H1 (cell line): ENCODE measurements around the gene GJD3. TPM values are rescaled to one million over a fixed set of nuclear protein-coding genes. Genes with fewer than 3 reads are reported as not detected.

ENCODE experiments used
- CBX5 ChIP-seq: fragments of 300-800, 300-1000 bp; sonication (generic); IDR thresholded peaks from 2 replicates; pipeline ENCODE4 v1.7.1; 2016; ENCODE audit warnings: antibody characterized with exemption, low read length, low read depth
- CBX8 ChIP-seq: fragments of 300-800, 300-1000 bp; sonication (generic); IDR thresholded peaks from 2 replicates; pipeline ENCODE4 v1.7.1; 2016; ENCODE audit warnings: low read depth, low read length, borderline replicate concordance
- E2F6 ChIP-seq: IDR thresholded peaks from 2 replicates; pipeline ENCODE4 v1.6.1; 2012; ENCODE audit warnings: inconsistent platforms
- EZH2 ChIP-seq: fragments of 200-600 bp; sonication (generic); IDR thresholded peaks from 2 replicates; pipeline ENCODE4 v1.7.1; 2012; ENCODE audit warnings: low read depth, mild to moderate bottlenecking, moderate library complexity, low read length, inconsistent platforms; ENCODE audit not compliant: severe bottlenecking
- PHF8 ChIP-seq: fragments of 200-600 bp; sonication (generic); conservative IDR thresholded peaks from 2 replicates; pipeline ENCODE4 v1.7.1; 2012; ENCODE audit warnings: low read depth, mild to moderate bottlenecking, inconsistent platforms, low read length, moderate library complexity
- POLR2AphosphoS5 ChIP-seq: IDR thresholded peaks from 2 replicates; pipeline ENCODE4 v1.6.1; 2011; ENCODE audit warnings: low read depth, low read length
- RBBP5 ChIP-seq: IDR thresholded peaks from 2 replicates; pipeline ENCODE4 v1.7.1; 2012; ENCODE audit warnings: low read depth, mild to moderate bottlenecking, inconsistent platforms, low read length, moderate library complexity, borderline replicate concordance
- RNF2 ChIP-seq: fragments of 200-900, 300-1000 bp; sonication (generic); IDR thresholded peaks from 2 replicates; pipeline ENCODE4 v1.7.1; 2016; ENCODE audit warnings: borderline replicate concordance, low read depth, mild to moderate bottlenecking, antibody characterized with exemption, low read length; ENCODE audit not compliant: poor library complexity, severe bottlenecking; ENCODE audit errors: missing control alignments
- SIN3A ChIP-seq, 2 experiments: IDR thresholded peaks in 1 of 2; conservative IDR thresholded peaks in 1 of 2; 2 replicates each; pipeline ENCODE4 v1.6.1; 2011 to 2012; ENCODE audit warnings: low read length in 2 of 2, improper control_type of control experiment in 1 of 2, low read depth in 1 of 2, mild to moderate bottlenecking in 1 of 2
- SP2 ChIP-seq: IDR thresholded peaks from 2 replicates; pipeline ENCODE4 v1.6.1; 2012; ENCODE audit warnings: mild to moderate bottlenecking, low read length, inconsistent platforms
- SP4 ChIP-seq: IDR thresholded peaks from 2 replicates; pipeline ENCODE4 v1.6.1; 2012; ENCODE audit warnings: low read length, inconsistent platforms
- TAF1 ChIP-seq: IDR thresholded peaks from 2 replicates; pipeline ENCODE4 v1.6.1; 2011; ENCODE audit warnings: mild to moderate bottlenecking, low read depth, low read length
- USF2 ChIP-seq: IDR thresholded peaks from 2 replicates; pipeline ENCODE4 v1.6.1; 2011; ENCODE audit warnings: low read length, improper control_type of control experiment
- YY1 ChIP-seq: IDR thresholded peaks from 2 replicates; pipeline ENCODE4 v1.6.1; 2011; ENCODE audit warnings: low read depth, mild to moderate bottlenecking, low read length
- polyA plus RNA-seq, 7 experiments: library from polyadenylated mRNA; depleted of rRNA in 3 of 7; stranded (reverse) in 5 of 7; unstranded in 2 of 7; fragments of >200 nt in 5 of 7; fragments of 200-250 nt in 2 of 7; gene quantifications; 1 replicate in 5 of 7; 2 replicates in 1 of 7; 4 replicates in 1 of 7; pipeline versions ENCODE4 v1.2.1 to v1.2.3, GENCODE V29; 2011 to 2013; ENCODE audit warnings: missing spikeins in 2 of 7, mixed read lengths in 2 of 7
- total RNA-seq: library from RNA; stranded (reverse); fragmentation: NEBNext Ultra II Directional; extraction: Animal tissue kit (Norgen Biotek cat#: 25700); gene quantifications from 2 replicates; pipeline ENCODE4 v1.2.1, GENCODE V29; 2021
- TF ChIP-seq, protein P1 (sequence below): IDR thresholded peaks from 2 replicates; pipeline ENCODE4 v1.6.1; 2011; ENCODE audit warnings: low read depth, mild to moderate bottlenecking, low read length; ENCODE audit not compliant: insufficient read depth
- TF ChIP-seq, protein P2 (sequence below), 3 experiments: IDR thresholded peaks; 1 replicate in 2 of 3; 2 replicates in 1 of 3; pipeline versions ENCODE4 v1.5.1 to v1.6.1; 2011; ENCODE audit warnings: low read length in 3 of 3, mild to moderate bottlenecking in 3 of 3, inconsistent platforms in 2 of 3, low read depth in 1 of 3, moderate library complexity in 1 of 3; ENCODE audit not compliant: insufficient read depth in 1 of 3; ENCODE audit errors: control extremely low read depth in 1 of 3

GJD3 gene
- total and polyA plus RNA-seq, 2 of the 8 experiments (the other 6 are each of a cell fraction or from before 2014, with no cell fraction given), result 0.53 to 1.9 TPM

- no peak for TF ChIP-seq CBX8
- peak; percentile 60 for TF ChIP-seq PHF8
- no peak for TF ChIP-seq SP2
- no peak for TF ChIP-seq CBX5
- TF ChIP-seq YY1, result peak; percentile 87
- peak; percentile 54; the same call in 1 of the 2 replicates for TF ChIP-seq RBBP5
- TF ChIP-seq SIN3A (conservative IDR thresholded peaks at IDR 0.05 in 1 of 2, IDR thresholded peaks at IDR 0.05 in 1 of 2; ENCODE audit: low read depth in 1 of 2, low read length in 2 of 2), result 0 out of 4 replicates have a peak, but pooled peaks of 1 of the 2 experiments have one; percentile 54
- TF ChIP-seq EZH2, result peak; percentile 43
- TF ChIP-seq, protein P1, sequence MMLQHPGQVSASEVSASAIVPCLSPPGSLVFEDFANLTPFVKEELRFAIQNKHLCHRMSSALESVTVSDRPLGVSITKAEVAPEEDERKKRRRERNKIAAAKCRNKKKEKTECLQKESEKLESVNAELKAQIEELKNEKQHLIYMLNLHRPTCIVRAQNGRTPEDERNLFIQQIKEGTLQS, result peak; percentile 65; the same call in 1 of the 2 replicates
- TF ChIP-seq TAF1, result peak; percentile 41; the same call in 1 of the 2 replicates
- TF ChIP-seq, protein P2, sequence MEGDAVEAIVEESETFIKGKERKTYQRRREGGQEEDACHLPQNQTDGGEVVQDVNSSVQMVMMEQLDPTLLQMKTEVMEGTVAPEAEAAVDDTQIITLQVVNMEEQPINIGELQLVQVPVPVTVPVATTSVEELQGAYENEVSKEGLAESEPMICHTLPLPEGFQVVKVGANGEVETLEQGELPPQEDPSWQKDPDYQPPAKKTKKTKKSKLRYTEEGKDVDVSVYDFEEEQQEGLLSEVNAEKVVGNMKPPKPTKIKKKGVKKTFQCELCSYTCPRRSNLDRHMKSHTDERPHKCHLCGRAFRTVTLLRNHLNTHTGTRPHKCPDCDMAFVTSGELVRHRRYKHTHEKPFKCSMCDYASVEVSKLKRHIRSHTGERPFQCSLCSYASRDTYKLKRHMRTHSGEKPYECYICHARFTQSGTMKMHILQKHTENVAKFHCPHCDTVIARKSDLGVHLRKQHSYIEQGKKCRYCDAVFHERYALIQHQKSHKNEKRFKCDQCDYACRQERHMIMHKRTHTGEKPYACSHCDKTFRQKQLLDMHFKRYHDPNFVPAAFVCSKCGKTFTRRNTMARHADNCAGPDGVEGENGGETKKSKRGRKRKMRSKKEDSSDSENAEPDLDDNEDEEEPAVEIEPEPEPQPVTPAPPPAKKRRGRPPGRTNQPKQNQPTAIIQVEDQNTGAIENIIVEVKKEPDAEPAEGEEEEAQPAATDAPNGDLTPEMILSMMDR (IDR thresholded peaks at IDR 0.05; ENCODE audit: control extremely low read depth in 1 of 3, insufficient read depth in 1 of 3, low read depth in 1 of 3, low read length in 3 of 3), result no peak
- TF ChIP-seq POLR2AphosphoS5, result 0 out of 2 replicates have a peak, but pooled peaks have one; percentile 25
- peak; percentile 85 for TF ChIP-seq USF2
- peak; percentile 56; the same call in 1 of the 2 replicates for TF ChIP-seq SP4
- TF ChIP-seq RNF2, result peak; percentile 43
- peak; percentile 69 for TF ChIP-seq E2F6
Measured at GRCh38 chr17:40317880-40318829, 46.4 kb downstream of the GJD3 start (continued).
